ENCODE data around the gene RAD23B. TPM values are rescaled to one million over a fixed set of nuclear protein-coding genes. Genes with fewer than 3 reads are reported as not detected.
"Not testable (repeated sequence)": the region's sequence is repeated elsewhere in the genome, so short reads cannot be mapped to it uniquely, and the experiment has no call there.

The RAD23B gene
- polyA plus RNA-seq, 1 experiment, result 229 TPM

DNA sequence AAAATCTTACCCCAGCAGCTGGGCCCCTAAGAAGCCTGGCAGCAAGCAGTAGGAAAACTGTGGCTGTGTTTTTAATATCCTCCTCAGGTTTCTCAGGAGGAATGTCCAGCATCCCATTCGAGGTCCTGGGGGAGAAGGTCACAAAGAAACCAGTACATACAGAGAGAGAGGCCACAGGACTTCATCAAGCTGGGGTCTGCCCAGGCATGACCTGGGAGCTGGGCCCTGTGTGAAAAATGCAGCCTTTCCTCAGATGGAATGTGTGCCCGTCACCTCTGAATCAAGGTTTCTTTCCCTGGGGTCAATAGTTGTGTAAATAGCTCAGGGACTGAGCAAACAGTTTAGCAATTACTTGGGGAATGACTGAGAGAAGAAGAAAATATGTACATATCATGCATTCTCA lies 33.9 kb upstream of the RAD23B start:
- Histone ChIP-seq H3K4me3 (ENCODE audit: low read depth, low read length) (no peak overlapping the region), H3K36me3 (ENCODE audit: control insufficient read depth, insufficient read depth, low read length) (no peaks in the 10 kb centered on the region), H3K27me3 (ENCODE audit: control insufficient read depth, insufficient read depth, low read length) (no peaks in the 10 kb centered on the region)
- TF ChIP-seq, protein P1, sequence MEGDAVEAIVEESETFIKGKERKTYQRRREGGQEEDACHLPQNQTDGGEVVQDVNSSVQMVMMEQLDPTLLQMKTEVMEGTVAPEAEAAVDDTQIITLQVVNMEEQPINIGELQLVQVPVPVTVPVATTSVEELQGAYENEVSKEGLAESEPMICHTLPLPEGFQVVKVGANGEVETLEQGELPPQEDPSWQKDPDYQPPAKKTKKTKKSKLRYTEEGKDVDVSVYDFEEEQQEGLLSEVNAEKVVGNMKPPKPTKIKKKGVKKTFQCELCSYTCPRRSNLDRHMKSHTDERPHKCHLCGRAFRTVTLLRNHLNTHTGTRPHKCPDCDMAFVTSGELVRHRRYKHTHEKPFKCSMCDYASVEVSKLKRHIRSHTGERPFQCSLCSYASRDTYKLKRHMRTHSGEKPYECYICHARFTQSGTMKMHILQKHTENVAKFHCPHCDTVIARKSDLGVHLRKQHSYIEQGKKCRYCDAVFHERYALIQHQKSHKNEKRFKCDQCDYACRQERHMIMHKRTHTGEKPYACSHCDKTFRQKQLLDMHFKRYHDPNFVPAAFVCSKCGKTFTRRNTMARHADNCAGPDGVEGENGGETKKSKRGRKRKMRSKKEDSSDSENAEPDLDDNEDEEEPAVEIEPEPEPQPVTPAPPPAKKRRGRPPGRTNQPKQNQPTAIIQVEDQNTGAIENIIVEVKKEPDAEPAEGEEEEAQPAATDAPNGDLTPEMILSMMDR (IDR thresholded peaks at IDR 0.05; ENCODE audit: insufficient read depth, low read depth, low read length), result no peak
- no peak for DNase-seq (ENCODE audit: low read depth)
- POLR2A ChIA-PET, result no interaction called here
- CTCF ChIA-PET, result interaction anchor here (1.1 kb wide), 2 partner anchors 9 to 20 kb away, joined by 3 read pairs; no protein-coding TSS in a partner anchor

DNA sequence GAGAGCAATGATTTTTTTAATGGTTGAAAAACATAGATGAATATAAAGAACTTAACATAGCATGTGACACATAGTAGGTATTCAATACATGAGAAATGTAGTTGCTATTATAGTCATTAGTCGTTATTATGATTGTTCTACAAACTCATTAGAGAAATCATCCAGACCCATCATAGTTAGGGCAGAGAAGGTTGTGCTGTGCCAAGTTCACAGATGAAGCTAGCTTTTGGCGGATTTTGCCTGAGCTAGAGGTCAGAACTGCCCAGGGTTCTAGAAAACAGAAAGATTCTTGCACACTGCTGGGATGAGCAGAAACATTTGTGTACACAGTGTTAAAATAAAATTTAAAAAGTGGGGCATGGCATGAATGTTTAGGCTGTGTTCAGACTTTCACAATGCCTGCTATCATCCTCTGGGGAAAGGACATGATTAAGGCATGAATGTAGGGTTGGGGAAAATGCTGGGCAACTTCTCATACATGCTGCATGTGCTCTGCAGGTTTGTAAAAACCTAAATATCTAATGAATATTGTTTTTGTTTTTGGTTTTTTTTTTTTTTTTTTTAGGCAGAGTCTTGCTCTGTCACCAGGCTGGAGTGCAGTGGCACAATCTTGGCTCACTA lies 33.3 kb upstream of the RAD23B start:
- TF ChIP-seq, protein P1 (IDR thresholded peaks at IDR 0.05; ENCODE audit: insufficient read depth, low read depth, low read length), result no peak
- no peak for DNase-seq (ENCODE audit: low read depth)
- Histone ChIP-seq H3K4me3 (ENCODE audit: low read depth, low read length) (no peak overlapping the region), H3K36me3 (ENCODE audit: control insufficient read depth, insufficient read depth, low read length) (no peaks in the 10 kb centered on the region), H3K27me3 (ENCODE audit: control insufficient read depth, insufficient read depth, low read length) (no peaks in the 10 kb centered on the region)
- CTCF ChIA-PET, result interaction anchor here (1.1 kb wide), 2 partner anchors 10 to 19 kb away, joined by 3 read pairs; no protein-coding TSS in a partner anchor
- POLR2A ChIA-PET, result no interaction called here

DNA sequence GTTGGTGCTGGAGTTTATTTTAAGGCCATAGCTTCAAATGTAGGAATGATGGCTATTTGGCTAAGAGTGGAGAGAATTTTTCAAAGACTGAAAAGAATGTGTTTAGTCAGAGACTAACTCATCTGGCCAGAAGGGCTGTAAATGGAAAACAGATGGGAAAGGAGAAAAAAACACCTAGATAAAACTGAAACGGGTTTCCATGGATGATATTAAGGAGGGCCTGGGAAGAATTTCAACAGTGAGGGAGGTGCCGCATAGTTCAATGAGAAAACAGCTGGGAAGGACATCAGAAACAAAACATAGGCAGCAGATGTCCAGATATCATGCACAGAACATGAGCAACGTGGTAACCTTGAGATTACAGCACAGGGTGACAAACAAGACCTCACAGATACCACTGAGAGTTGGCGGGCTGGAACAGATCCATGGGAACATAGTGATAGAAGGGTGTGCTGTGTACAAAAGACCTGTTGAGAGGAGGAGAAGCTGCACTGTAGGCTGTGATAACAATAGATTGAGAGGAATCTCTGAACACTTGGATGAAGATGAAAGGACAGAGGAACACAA lies 31.2 kb upstream of the RAD23B start:
- POLR2A ChIA-PET, result interaction anchor here (0.6 kb wide), 2 partner anchors 8 to 12 kb away, joined by 3 read pairs; no protein-coding TSS in a partner anchor
- H3K36me3 ChIP-seq (ENCODE audit: control insufficient read depth, insufficient read depth, low read length), result no peaks in the 10 kb centered on the region
- CTCF ChIA-PET, result interaction anchor here (0.7 to 1.5 kb wide), 10 partner anchors 9 to 173 kb away, joined by 3 to 5 read pairs (median 3); no protein-coding TSS in a partner anchor
- TF ChIP-seq, protein P1 (IDR thresholded peaks at IDR 0.05; ENCODE audit: insufficient read depth, low read depth, low read length), result no peak
- no peaks in the 10 kb centered on the region for H3K27me3 ChIP-seq (ENCODE audit: control insufficient read depth, insufficient read depth, low read length)
- H3K4me3 ChIP-seq (ENCODE audit: low read depth, low read length), result no peak overlapping the region
- DNase-seq (ENCODE audit: low read depth), result peak; percentile 95

DNA sequence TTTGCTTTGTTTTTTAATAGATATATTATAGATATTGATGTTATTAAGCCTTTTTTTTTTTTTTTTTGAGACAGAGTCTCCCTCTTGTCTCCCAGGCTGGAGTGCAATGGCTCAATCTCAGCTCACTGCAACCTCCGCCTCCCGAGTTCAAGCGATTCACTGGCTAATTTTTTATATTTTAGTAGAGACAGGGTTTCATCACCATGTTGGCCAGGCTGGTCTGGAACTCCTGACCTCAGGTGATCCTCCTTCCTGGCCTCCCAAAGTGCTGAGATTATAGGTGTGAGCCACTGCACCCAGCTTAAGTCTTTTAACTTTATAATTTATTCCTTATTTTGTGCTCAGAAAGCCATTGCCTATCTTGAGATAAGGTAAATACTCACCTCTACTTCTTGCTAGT lies 24.2 kb upstream of the RAD23B start:
- Histone ChIP-seq H3K27me3 (ENCODE audit: control insufficient read depth, insufficient read depth, low read length) (no peaks in the 10 kb centered on the region), H3K4me3 (ENCODE audit: low read depth, low read length) (no peak overlapping the region), H3K36me3 (ENCODE audit: control insufficient read depth, insufficient read depth, low read length) (no peaks in the 10 kb centered on the region)
- TF ChIP-seq, protein P1 (IDR thresholded peaks at IDR 0.05; ENCODE audit: insufficient read depth, low read depth, low read length), result no peak
- ChIA-PET POLR2A (no interaction called here), CTCF (no interaction called here)
- no peak for DNase-seq (ENCODE audit: low read depth)

DNA sequence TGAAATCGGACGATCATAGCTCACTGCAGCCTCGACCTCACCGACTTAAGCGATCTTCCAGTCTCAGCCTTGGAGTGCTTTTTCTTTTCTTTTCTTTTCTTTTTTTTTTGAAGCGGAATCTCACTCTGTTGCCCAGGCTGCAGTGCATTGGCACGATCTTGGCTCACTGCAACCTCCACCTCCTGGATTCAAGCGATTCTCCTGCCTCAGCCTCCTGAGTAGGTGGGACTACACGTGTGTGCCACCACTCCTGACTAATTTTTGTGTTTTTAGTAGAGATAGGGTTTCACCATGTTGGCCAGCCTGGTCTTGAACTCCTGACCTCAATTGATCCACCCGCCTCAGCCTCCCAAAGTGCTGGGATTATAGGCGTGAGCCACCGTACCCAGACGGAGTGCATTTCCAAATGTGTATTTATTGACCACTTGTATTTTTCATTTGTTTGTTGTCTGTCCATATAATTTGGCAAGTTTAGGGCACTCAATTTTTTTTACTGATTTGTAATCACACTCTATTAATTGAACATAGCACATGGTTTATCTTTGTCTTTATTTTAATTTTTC lies 23.2 kb upstream of the RAD23B start:
- H3K36me3 ChIP-seq (ENCODE audit: control insufficient read depth, insufficient read depth, low read length); POLR2A ChIA-PET; H3K27me3 ChIP-seq (ENCODE audit: control insufficient read depth, insufficient read depth, low read length); DNase-seq (ENCODE audit: low read depth); H3K4me3 ChIP-seq (ENCODE audit: low read depth, low read length): not testable (repeated sequence)
- CTCF ChIA-PET, result interaction anchor here (1.3 kb wide), 1 partner anchor 8 kb away, joined by 5 read pairs; no protein-coding TSS in a partner anchor
